DND-41 (cell line): ENCODE data around the gene ESRRB.

Source experiments
- CTCF ChIP-seq: IDR thresholded peaks from 2 replicates; pipeline ENCODE4 v1.5.1; 2012; ENCODE audit warnings: borderline replicate concordance, low read length, moderate library complexity, mild to moderate bottlenecking; ENCODE audit not compliant: poor library complexity, severe bottlenecking; ENCODE audit errors: extremely low read depth
- EZH2 ChIP-seq: IDR thresholded peaks from 3 replicates; pipeline ENCODE4 v1.6.1; 2012; ENCODE audit warnings: borderline replicate concordance, low read depth, mild to moderate bottlenecking, moderate library complexity, low read length, inconsistent platforms; ENCODE audit not compliant: severe bottlenecking

- TF ChIP-seq CTCF (no peak), EZH2 (no peak)
These were observed 16.2 kb downstream of the ESRRB start for GRCh38 chr14:76391981-76392690.
